Karpas-422 (cell line): Measurements from ENCODE around the gene KDM8. TPM values are rescaled to one million over a fixed set of nuclear protein-coding genes. Genes with fewer than 3 reads are reported as not detected.

Source experiments
- DNase-seq: peaks from one replicate; pipeline ENCODE4 v3.0.0-alpha.2; 2015
- H2AFZ ChIP-seq: fragments of 200-600 bp; sonication (generic); 2 replicates; pipeline ENCODE4 v1.6.1; 2014; ENCODE audit warnings: antibody characterized with exemption, low read length, mixed read lengths
- H3K27ac ChIP-seq: fragments of 200-600 bp; sonication (generic); 2 replicates; pipeline ENCODE4 v1.5.1; 2014; ENCODE audit warnings: mild to moderate bottlenecking, low read length, moderate library complexity
- H3K27me3 ChIP-seq: fragments of 200-600 bp; sonication (generic); 2 replicates; pipeline ENCODE4 v1.6.1; 2014; ENCODE audit warnings: low read length, mixed read lengths
- H3K36me3 ChIP-seq: fragments of 200-600 bp; sonication (generic); 2 replicates; pipeline ENCODE4 v1.6.1; 2014; ENCODE audit warnings: low read length, mixed read lengths; ENCODE audit not compliant: insufficient read depth
- H3K4me1 ChIP-seq: fragments of 200-600 bp; sonication (generic); 2 replicates; pipeline ENCODE4 v1.6.1; 2014; ENCODE audit warnings: mild to moderate bottlenecking, low read length, mixed read lengths
- H3K4me2 ChIP-seq: fragments of 200-600 bp; sonication (generic); 2 replicates; pipeline ENCODE4 v1.6.1; 2014; ENCODE audit warnings: low read length, low read depth, mild to moderate bottlenecking; ENCODE audit not compliant: poor library complexity, severe bottlenecking
- H3K4me3 ChIP-seq: fragments of 200-600 bp; sonication (generic); 2 replicates; pipeline ENCODE4 v1.5.1; 2014; ENCODE audit warnings: mild to moderate bottlenecking, antibody characterized with exemption, low read length, mixed read lengths
- H3K79me2 ChIP-seq: fragments of 200-600 bp; sonication (generic); 2 replicates; pipeline ENCODE4 v1.6.1; 2014; ENCODE audit warnings: mild to moderate bottlenecking, low read length, mixed read lengths
- H3K9ac ChIP-seq: fragments of 200-600 bp; sonication (generic); 2 replicates; pipeline ENCODE4 v1.6.0; 2014; ENCODE audit warnings: low read length
- H3K9me2 ChIP-seq: fragments of 200-600 bp; sonication (generic), shearing (Covaris generic); replicated peaks from 2 replicates; pipeline ENCODE4 v1.6.0; 2014; ENCODE audit warnings: mild to moderate bottlenecking, low read length, moderate library complexity; ENCODE audit not compliant: insufficient read depth
- H3K9me3 ChIP-seq: fragments of 300-700, 200-600 bp; sonication (generic); 2 replicates; pipeline ENCODE4 v1.6.1; 2014; ENCODE audit warnings: low read length, mixed read lengths
- H4K20me1 ChIP-seq: fragments of 200-600 bp; sonication (generic); 2 replicates; pipeline ENCODE4 v1.6.1; 2014; ENCODE audit warnings: mild to moderate bottlenecking, antibody characterized with exemption, low read length, low read depth; ENCODE audit not compliant: insufficient read depth
- total RNA-seq: library from RNA; depleted of rRNA; stranded (reverse); fragments of >200 nt; shearing (Covaris generic); gene quantifications from 2 replicates; pipeline ENCODE4 v1.2.3, GENCODE V29; 2014; ENCODE audit warnings: low replicate concordance

The KDM8 gene
- total RNA-seq, 1 experiment from 2014 or later: 3.1 TPM

DNA sequence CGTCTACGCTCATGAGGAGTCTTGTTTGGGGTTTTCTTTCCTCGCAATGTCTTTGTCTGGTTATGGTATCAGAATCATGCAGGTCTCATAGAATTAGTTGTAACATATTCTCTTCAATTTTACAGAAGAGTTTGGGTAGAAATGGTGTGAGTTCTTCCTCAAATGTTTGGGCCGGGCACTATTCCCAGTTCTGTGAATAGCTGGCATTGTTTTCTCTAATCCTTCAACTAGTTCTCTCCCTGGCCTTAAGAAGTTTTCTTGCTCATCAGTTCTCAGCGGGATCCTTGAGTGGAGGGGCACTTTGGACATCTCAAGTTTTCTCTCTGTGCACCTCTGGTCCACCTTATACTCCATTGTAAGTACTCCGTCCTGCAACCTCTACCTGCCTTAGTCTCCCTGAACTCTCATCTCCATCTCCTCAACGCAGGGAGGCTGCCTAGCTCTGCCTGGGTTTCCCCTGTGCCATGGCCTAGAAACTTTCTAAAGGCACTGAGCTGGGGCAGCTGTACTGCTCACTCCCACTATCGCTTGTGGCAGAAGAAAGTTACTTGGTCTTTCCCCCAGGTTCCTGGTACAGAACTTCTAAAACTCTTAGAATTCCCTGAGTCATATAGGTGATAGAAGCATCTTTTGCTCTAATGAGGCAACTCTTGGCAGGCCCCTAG, 48.3 kb downstream of the KDM8 start:
- Histone ChIP-seq H3K27me3 (no peaks in the 10 kb centered on the region), H2AFZ (no peak overlapping the region), H3K79me2 (peaks cover 9% of the 10 kb centered on the region; the same call in 1 of the 2 replicates), H3K4me1 (no peaks in the 10 kb centered on the region), H3K27ac (no peak overlapping the region), H3K9me2 (no peaks in the 10 kb centered on the region), H3K9ac (no peak overlapping the region), H4K20me1 (no peaks in the 10 kb centered on the region), H3K4me2 (no peak overlapping the region), H3K36me3 (peaks cover 10% of the 10 kb centered on the region; the same call in 1 of the 2 replicates), H3K9me3 (no peaks in the 10 kb centered on the region), H3K4me3 (no peak overlapping the region)
- DNase-seq: no peak

DNA sequence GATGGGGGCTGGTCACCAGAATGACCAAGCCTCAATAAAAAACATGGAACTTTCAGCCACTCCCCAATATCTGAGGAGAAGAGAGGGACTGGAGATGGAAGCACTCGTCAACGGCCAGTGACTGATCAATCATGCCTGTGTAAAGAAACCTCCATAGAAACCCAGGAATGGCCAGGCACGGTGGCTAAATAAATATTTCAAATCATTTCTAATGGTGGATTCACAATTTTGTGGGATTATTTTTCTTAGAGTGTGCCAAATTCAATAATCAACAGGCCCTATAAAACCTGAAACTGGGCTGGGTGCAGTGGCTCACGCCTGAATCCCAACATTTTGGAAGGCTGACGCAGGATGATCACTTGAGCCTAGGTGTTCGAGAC, 48.9 kb downstream of the KDM8 start:
- no peaks in the 10 kb centered on the region for H3K9me2 ChIP-seq
- H3K4me3 ChIP-seq: no peak overlapping the region
- no peak overlapping the region for H2AFZ ChIP-seq
- H3K9ac ChIP-seq: no peak overlapping the region
- no peaks in the 10 kb centered on the region for H4K20me1 ChIP-seq
- no peak for DNase-seq
- peaks cover 9% of the 10 kb centered on the region; the same call in 1 of the 2 replicates for H3K79me2 ChIP-seq
- H3K27ac ChIP-seq: no peak overlapping the region
- no peaks in the 10 kb centered on the region for H3K27me3 ChIP-seq
- peaks cover 10% of the 10 kb centered on the region; the same call in 1 of the 2 replicates for H3K36me3 ChIP-seq
- no peak overlapping the region for H3K4me2 ChIP-seq
- H3K9me3 ChIP-seq: no peaks in the 10 kb centered on the region
- no peaks in the 10 kb centered on the region for H3K4me1 ChIP-seq

DNA sequence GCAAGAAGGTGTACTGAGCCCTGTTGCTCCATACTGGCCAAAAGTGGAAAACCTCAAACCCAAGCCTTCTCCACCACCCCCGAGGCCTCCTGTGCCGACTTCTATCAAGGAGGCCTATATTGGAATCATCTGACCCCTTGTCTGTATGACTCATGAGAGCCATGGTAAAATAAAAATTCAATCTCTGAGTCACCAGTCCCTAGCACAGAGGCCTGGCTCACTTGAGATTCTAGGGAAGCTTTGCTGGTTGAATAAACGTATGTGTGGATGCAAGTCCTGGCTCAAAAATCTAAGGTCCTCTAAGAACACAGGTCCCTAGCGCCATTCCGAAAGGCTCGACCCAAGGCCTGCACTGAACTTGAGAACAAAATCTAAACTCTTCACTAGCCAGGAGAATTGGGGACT, 50.2 kb downstream of the KDM8 start:
- Histone ChIP-seq H3K27ac (no peak overlapping the region), H3K4me1 (no peaks in the 10 kb centered on the region), H3K9me2 (no peaks in the 10 kb centered on the region), H4K20me1 (no peaks in the 10 kb centered on the region), H3K36me3 (peaks cover 10% of the 10 kb centered on the region; the same call in 1 of the 2 replicates), H3K9ac (no peak overlapping the region), H3K27me3 (no peaks in the 10 kb centered on the region), H3K79me2 (peaks cover 9% of the 10 kb centered on the region; the same call in 1 of the 2 replicates), H3K4me3 (no peak overlapping the region), H2AFZ (no peak overlapping the region), H3K9me3 (no peaks in the 10 kb centered on the region), H3K4me2 (no peak overlapping the region)
- no peak for DNase-seq

DNA sequence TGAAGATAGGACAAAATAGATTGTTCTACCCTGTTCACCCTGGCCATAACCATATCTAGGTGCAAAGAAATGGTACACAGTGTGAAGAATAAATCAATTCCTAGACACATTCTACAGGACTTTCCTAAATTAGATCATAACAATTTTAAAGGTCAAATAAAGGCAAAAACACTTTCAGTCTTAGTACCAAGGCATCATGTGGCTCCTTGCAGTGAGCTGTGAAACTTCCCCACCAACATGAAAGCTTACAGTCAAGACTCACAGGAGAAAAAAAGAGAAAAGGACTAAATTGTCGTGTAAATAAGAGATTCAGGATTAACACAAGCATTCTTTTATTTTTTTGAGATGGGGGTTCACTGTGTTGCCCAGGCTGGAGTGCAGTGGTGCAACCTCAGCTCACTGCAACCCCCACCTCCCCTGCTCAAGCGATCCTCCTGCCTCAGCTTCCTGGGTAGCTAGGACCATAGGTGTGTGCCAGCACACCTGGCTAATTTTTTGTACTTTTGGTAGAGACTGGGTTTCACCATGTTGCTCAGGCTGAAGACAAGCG, 51.0 kb downstream of the KDM8 start:
- Histone ChIP-seq H4K20me1 (no peaks in the 10 kb centered on the region), H2AFZ (no peak overlapping the region), H3K4me2 (no peak overlapping the region), H3K27me3 (no peaks in the 10 kb centered on the region), H3K4me1 (no peaks in the 10 kb centered on the region), H3K27ac (no peak overlapping the region), H3K79me2 (peaks cover 9% of the 10 kb centered on the region; the same call in 1 of the 2 replicates), H3K9me3 (no peaks in the 10 kb centered on the region), H3K4me3 (no peak overlapping the region), H3K36me3 (peaks cover 10% of the 10 kb centered on the region; the same call in 1 of the 2 replicates), H3K9me2 (no peaks in the 10 kb centered on the region), H3K9ac (no peak overlapping the region)
- no peak for DNase-seq

DNA sequence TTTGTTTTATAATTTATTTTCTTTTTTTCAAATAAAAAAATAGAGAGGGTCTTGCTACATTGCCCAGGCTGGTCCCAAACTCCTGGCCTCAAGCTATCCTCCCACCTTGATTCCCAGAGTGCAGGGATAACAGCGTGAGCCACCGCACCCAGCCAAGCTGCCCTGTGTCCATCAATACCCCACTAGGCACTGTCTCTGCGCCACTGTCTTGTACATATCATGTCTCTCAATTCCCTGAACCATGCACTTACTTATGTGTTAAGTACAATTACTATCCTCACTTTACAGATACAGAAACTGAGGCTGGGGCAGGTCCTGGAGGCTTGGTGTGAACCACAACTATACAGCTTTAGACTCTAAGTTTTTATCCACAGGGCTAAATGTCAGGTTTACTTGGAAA, 53.5 kb downstream of the KDM8 start:
- Histone ChIP-seq H3K9me2 (no peaks in the 10 kb centered on the region), H3K79me2 (peaks cover 18% of the 10 kb centered on the region; the same call in 1 of the 2 replicates), H2AFZ (no peak overlapping the region), H3K4me1 (no peaks in the 10 kb centered on the region), H3K9ac (no peak overlapping the region), H3K27me3 (no peaks in the 10 kb centered on the region), H3K9me3 (no peaks in the 10 kb centered on the region), H3K36me3 (peaks cover 10% of the 10 kb centered on the region; the same call in 1 of the 2 replicates), H3K4me3 (no peak overlapping the region), H3K27ac (no peak overlapping the region), H4K20me1 (no peaks in the 10 kb centered on the region), H3K4me2 (no peak overlapping the region)
- no peak for DNase-seq

DNA sequence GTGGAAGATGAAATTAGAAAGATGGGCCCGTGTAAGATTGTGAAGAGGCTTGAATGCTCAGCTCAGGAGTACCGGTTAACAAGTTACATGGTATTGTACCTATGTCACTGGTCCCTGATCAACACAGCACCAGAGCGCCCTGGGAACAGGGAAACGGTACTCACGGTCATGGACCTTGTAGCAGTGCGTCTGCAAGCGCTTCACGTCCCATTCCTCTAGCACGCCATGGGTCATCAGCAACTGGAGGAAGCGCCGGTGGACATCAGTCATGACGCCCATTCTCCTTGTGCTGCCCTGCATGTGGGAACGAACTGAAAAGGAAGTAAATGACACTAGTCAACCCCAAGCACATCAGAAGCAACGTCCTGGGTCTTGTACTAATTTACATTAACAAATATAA, 53.9 kb downstream of the KDM8 start:
- no peak overlapping the region for H3K4me3 ChIP-seq
- no peaks in the 10 kb centered on the region for H3K27me3 ChIP-seq
- H4K20me1 ChIP-seq: no peaks in the 10 kb centered on the region
- peaks cover 18% of the 10 kb centered on the region; the same call in 1 of the 2 replicates for H3K79me2 ChIP-seq
- no peaks in the 10 kb centered on the region for H3K9me2 ChIP-seq
- H3K4me2 ChIP-seq: no peak overlapping the region
- no peak for DNase-seq
- H3K9ac ChIP-seq: no peak overlapping the region
- H2AFZ ChIP-seq: no peak overlapping the region
- H3K4me1 ChIP-seq: no peaks in the 10 kb centered on the region
- H3K27ac ChIP-seq: no peak overlapping the region
- peaks cover 10% of the 10 kb centered on the region; the same call in 1 of the 2 replicates for H3K36me3 ChIP-seq
- no peaks in the 10 kb centered on the region for H3K9me3 ChIP-seq

DNA sequence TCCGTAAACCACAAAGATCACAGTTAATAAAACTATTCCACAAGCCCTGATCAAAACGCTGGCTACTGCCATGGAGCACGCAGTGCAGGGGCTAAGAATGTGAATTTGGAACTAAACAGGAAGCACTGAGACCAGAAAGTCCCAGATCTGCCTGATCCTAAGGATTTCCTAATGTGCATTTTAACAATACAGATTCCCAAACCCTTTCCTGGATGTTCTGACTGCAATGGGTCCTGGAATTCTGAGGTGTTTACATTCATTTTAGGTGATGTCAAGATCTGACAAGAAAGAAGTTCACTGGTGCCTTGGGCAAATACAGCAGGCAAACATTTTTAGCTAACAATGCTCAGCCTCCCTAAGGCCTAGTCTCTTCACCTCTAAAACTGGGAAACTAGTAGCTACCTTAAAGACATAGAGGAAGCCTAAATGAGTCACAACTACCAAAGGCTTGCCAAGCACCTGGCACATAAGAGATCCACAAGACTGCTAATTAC, 55.0 kb downstream of the KDM8 start:
- H3K27ac ChIP-seq: no peak overlapping the region
- H4K20me1 ChIP-seq: no peaks in the 10 kb centered on the region
- no peak overlapping the region for H3K4me2 ChIP-seq
- no peak overlapping the region for H3K9ac ChIP-seq
- no peak overlapping the region for H3K4me3 ChIP-seq
- no peaks in the 10 kb centered on the region for H3K9me3 ChIP-seq
- H3K79me2 ChIP-seq: peaks cover 17% of the 10 kb centered on the region; the same call in 1 of the 2 replicates
- H3K36me3 ChIP-seq: peaks cover 10% of the 10 kb centered on the region; the same call in 1 of the 2 replicates
- DNase-seq: no peak
- no peak overlapping the region for H2AFZ ChIP-seq
- H3K9me2 ChIP-seq: no peaks in the 10 kb centered on the region
- peaks cover 5% of the 10 kb centered on the region for H3K4me1 ChIP-seq
- H3K27me3 ChIP-seq: no peaks in the 10 kb centered on the region

DNA sequence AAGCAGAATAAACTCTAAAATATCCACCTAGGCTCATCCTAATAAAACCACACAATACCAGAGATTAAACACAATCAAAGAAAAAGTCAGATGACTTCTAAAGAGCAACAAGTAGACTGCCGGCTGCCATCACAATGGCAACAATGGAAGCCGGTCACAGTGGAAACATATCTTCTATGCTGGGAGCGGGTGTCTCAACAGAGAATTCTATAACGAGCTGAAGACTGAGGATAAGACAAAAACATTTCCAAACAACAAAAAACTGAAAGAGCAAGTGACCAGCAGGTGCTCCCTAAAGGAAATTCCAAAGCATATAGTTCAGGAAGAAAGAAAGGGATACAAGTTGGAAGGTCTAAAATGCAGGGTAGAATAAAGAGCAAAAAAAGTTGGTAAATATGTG, 56.4 kb downstream of the KDM8 start:
- Histone ChIP-seq H3K4me1 (peaks cover 5% of the 10 kb centered on the region), H3K36me3 (peaks cover 6% of the 10 kb centered on the region; the same call in 1 of the 2 replicates), H3K27ac (no peak overlapping the region), H3K9me2 (no peaks in the 10 kb centered on the region), H3K4me2 (no peak overlapping the region), H3K9me3 (no peaks in the 10 kb centered on the region), H3K4me3 (no peak overlapping the region), H2AFZ (no peak overlapping the region), H3K9ac (no peak overlapping the region), H3K27me3 (no peaks in the 10 kb centered on the region), H4K20me1 (no peaks in the 10 kb centered on the region), H3K79me2 (peaks cover 12% of the 10 kb centered on the region; the same call in 1 of the 2 replicates)
- no peak for DNase-seq
